ENCODE data around the gene ITGB1BP1.
"Not testable (repeated sequence)": the region's sequence is repeated elsewhere in the genome, so short reads cannot be mapped to it uniquely, and the experiment has no call there.

ITGB1BP1 gene

DNA sequence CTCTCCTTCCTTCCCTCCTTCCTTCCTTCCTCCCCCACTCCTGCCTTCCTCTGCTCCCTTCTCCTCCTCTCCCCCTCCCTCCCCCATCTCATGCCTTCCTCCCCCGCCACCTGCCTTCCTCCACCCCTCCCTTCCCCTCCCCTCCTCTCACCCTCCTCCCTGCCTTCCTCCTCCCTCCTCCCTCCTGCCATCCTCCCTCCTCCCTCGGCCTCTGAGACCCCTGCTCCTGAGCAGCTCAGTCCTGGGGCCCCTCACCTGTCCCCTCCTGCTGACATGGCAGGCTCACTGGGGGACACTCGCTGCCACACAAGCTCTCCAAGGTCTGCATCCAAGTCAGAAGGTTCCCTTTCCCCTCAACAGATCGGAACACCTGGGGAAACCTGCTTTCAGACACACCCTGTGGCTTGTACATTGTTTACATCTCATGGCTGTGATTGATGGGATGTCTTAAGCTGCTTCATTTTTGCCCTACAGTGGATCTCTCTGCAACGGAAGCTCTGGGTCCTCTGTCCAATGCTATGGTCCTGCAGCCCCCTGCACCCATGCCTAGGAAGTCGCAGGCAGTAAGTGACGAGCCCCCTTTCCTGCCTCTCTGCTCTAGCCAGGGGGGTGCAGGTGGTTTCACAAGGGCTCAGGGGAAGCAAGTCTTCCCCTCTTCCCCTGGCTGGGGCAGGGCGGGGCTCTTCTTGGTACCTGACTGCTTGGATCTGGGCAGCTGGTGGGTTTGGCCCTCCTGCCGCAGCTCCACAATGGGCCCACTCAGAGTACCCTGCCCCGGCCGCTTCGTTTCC, 22.9 kb downstream of the ITGB1BP1 start:
- peaks cover 16% of the 10 kb centered on the region for H3K36me3 ChIP-seq (ENCODE audit: insufficient read depth, low read length)
- WGBS, result 83% methylated on average over 12 of the region's 12 CpGs
- no peak overlapping the region for H3K27ac ChIP-seq (ENCODE audit: low read depth, low read length)
- H3K9ac ChIP-seq (ENCODE audit: low read depth, low read length), result no peak overlapping the region
- no peak overlapping the region for H3K4me3 ChIP-seq (ENCODE audit: low read length)
- no peaks in the 10 kb centered on the region for H3K27me3 ChIP-seq (ENCODE audit: insufficient read depth, low read length)
- H3K4me1 ChIP-seq (ENCODE audit: insufficient read depth, low read length), result 0 out of 2 replicates have a peak, but pooled peaks cover 4% of the 10 kb centered on the region
- no peaks in the 10 kb centered on the region for H3K9me3 ChIP-seq (ENCODE audit: insufficient read depth, low read depth, low read length)

DNA sequence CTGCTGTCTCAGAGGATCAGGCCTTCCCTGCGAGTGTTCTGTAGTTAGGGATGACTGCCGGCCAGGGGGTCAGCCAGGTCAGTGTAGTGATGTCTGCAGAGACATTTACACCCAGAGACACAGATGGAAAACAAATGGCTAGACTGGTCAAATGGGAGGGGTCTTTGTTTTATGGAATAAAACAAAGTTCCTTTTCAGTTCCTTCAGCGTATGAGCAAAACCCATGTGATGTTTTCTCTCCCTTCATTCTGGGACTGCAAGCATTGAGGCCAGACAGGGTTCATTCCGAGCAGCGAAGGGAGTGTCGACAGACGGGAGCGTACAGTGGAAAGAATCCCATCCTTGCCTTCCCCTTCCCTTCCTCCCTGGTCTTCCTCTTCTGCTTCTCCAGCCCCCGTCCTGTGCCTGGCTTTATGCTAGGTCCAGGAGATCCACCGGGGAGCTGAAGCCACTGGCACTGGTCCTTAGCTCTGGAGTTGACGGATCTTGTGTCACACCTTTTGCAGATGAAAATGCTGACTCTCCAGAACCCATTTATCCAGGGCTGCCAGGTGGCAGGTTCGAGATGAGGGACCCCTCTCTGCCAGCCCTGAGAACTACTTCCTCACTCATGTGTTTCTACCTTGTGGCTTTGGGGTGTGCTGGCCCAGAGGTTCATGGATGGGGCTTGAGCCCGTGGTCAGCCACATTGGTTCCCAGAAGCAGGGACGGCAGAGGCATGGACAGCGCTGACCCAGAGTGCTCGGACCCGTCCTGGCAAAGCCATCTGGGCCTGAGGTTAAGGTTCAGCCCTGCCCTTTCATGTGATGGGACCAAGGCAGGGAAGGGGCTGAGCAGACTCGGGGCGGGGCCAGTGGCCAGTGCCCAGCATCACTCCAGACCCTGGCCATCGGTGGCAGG, 24.2 kb downstream of the ITGB1BP1 start:
- H3K9ac ChIP-seq (ENCODE audit: low read depth, low read length), result no peak overlapping the region
- H3K36me3 ChIP-seq (ENCODE audit: insufficient read depth, low read length), result peaks cover 19% of the 10 kb centered on the region
- H3K9me3 ChIP-seq (ENCODE audit: insufficient read depth, low read depth, low read length), result no peaks in the 10 kb centered on the region
- WGBS, result 93% methylated on average over 20 of the region's 20 CpGs
- H3K4me1 ChIP-seq (ENCODE audit: insufficient read depth, low read length), result 0 out of 2 replicates have a peak, but pooled peaks cover 4% of the 10 kb centered on the region
- H3K27ac ChIP-seq (ENCODE audit: low read depth, low read length), result no peak overlapping the region
- no peaks in the 10 kb centered on the region for H3K27me3 ChIP-seq (ENCODE audit: insufficient read depth, low read length)
- no peak overlapping the region for H3K4me3 ChIP-seq (ENCODE audit: low read length)

DNA sequence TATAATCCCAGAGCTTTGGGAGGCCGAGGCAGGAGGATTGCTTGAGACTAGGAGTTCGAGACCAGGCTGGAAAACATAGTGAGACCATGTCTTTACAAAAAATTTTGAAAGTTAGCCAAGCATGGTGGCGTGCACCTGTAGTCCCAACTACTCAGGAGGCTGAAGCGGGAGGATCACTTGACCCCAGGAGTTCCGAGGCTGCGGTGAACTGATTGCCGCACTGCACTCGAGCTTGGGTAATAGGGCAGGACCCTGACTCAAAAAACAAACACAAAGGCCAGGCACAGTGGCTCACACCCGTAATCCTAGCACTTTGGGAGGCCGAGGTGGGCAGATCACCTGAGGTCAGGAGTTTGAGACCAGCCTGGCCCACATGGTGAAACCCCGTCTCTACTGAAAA, 25.1 kb downstream of the ITGB1BP1 start:
- 96% methylated on average over 11 of the region's 11 CpGs for WGBS

GRCh38 chr2:9397201-9397600, 26.1 kb downstream of the ITGB1BP1 start:
- H3K4me1 ChIP-seq (ENCODE audit: insufficient read depth, low read length), result peaks cover 19% of the 10 kb centered on the region; the same call in 1 of the 2 replicates
- peaks cover 10% of the 10 kb centered on the region; the same call in 1 of the 2 replicates for H3K36me3 ChIP-seq (ENCODE audit: insufficient read depth, low read length)
- no peaks in the 10 kb centered on the region for H3K27me3 ChIP-seq (ENCODE audit: insufficient read depth, low read length)
- H3K9ac ChIP-seq (ENCODE audit: low read depth, low read length), result no peak overlapping the region
- H3K4me3 ChIP-seq (ENCODE audit: low read length), result no peak overlapping the region
- 94% methylated on average over 14 of the region's 14 CpGs for WGBS
- H3K9me3 ChIP-seq (ENCODE audit: insufficient read depth, low read depth, low read length), result no peaks in the 10 kb centered on the region
- H3K27ac ChIP-seq (ENCODE audit: low read depth, low read length), result no peak overlapping the region

More for the DNA sequence above, 25.1 kb downstream of the ITGB1BP1 start:
- not testable (repeated sequence) for H3K4me3 ChIP-seq (ENCODE audit: low read length); H3K4me1 ChIP-seq (ENCODE audit: insufficient read depth, low read length); H3K27me3 ChIP-seq (ENCODE audit: insufficient read depth, low read length); H3K9me3 ChIP-seq (ENCODE audit: insufficient read depth, low read depth, low read length); H3K9ac ChIP-seq (ENCODE audit: low read depth, low read length); H3K27ac ChIP-seq (ENCODE audit: low read depth, low read length)
- peaks cover 17% of the 10 kb centered on the region for H3K36me3 ChIP-seq (ENCODE audit: insufficient read depth, low read length)

GRCh38 chr2:9394816-9395215, 28.5 kb downstream of the ITGB1BP1 start:
- WGBS, result 96% methylated on average over 15 of the region's 15 CpGs
- H3K9me3 ChIP-seq (ENCODE audit: insufficient read depth, low read depth, low read length), result no peaks in the 10 kb centered on the region
- no peak overlapping the region for H3K9ac ChIP-seq (ENCODE audit: low read depth, low read length)
- peaks cover 11% of the 10 kb centered on the region; the same call in 1 of the 2 replicates for H3K36me3 ChIP-seq (ENCODE audit: insufficient read depth, low read length)
- H3K27me3 ChIP-seq (ENCODE audit: insufficient read depth, low read length), result no peaks in the 10 kb centered on the region
- no peak overlapping the region for H3K27ac ChIP-seq (ENCODE audit: low read depth, low read length)
- no peak overlapping the region for H3K4me3 ChIP-seq (ENCODE audit: low read length)
- H3K4me1 ChIP-seq (ENCODE audit: insufficient read depth, low read length), result peaks cover 15% of the 10 kb centered on the region; the same call in 1 of the 2 replicates

DNA sequence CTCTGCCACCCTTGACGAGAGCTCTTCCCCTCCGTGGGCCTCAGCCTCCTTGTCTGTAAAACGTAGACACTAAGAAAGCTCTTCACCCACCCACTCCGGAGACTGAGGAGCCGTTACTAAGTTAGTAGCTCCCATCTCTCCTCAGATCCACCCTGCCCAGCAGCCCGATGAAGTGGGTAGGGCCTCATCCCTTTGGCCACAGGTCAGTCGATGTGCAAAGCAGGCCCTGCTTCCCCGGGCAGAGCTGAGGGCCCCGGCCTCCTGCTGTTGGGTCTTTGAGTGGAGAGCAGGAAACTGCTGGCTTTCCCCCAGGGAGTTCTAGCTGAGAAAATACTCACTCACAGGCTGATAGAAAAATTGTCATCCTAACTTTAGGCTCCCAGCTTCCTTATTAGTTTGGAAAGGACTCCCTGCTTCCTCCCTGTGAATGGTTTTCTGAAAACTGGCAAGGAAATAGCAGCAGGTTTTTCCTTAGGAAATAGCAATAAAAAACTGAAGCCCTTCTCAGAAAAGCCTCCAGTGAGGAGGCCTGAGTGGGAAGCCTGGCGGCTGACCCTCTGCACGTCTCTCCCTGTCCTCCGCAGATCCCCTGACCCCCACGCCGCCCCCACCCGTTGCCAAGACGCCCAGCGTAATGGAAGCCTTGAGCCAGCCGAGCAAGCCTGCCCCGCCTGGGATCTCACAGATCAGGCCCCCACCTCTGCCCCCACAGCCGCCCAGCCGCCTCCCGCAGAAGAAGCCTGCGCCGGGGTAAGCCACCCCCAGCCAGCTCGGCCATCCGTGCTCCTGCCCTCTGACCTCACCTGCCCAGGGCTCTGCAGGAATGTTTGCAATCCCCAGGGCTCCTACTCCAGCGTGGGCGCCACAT, 30.2 kb downstream of the ITGB1BP1 start:
- Histone ChIP-seq H3K36me3 (ENCODE audit: insufficient read depth, low read length) (peaks cover 18% of the 10 kb centered on the region; the same call in 1 of the 2 replicates), H3K9ac (ENCODE audit: low read depth, low read length) (no peak overlapping the region), H3K27ac (ENCODE audit: low read depth, low read length) (peak overlapping the region; percentile 39; the same call in 1 of the 2 replicates), H3K4me3 (ENCODE audit: low read length) (no peak overlapping the region), H3K27me3 (ENCODE audit: insufficient read depth, low read length) (no peaks in the 10 kb centered on the region), H3K9me3 (ENCODE audit: insufficient read depth, low read depth, low read length) (no peaks in the 10 kb centered on the region), H3K4me1 (ENCODE audit: insufficient read depth, low read length) (peaks cover 15% of the 10 kb centered on the region; the same call in 1 of the 2 replicates)
- WGBS, result 54% methylated on average over 28 of the region's 28 CpGs

GRCh38 chr2:9391961-9392720, 31.2 kb downstream of the ITGB1BP1 start:
- Histone ChIP-seq H3K27ac (ENCODE audit: low read depth, low read length) (no peak overlapping the region), H3K9ac (ENCODE audit: low read depth, low read length) (no peak overlapping the region), H3K4me1 (ENCODE audit: insufficient read depth, low read length) (peaks cover 15% of the 10 kb centered on the region; the same call in 1 of the 2 replicates), H3K4me3 (ENCODE audit: low read length) (no peak overlapping the region), H3K27me3 (ENCODE audit: insufficient read depth, low read length) (no peaks in the 10 kb centered on the region), H3K36me3 (ENCODE audit: insufficient read depth, low read length) (peaks cover 19% of the 10 kb centered on the region; the same call in 1 of the 2 replicates), H3K9me3 (ENCODE audit: insufficient read depth, low read depth, low read length) (no peaks in the 10 kb centered on the region)
- WGBS, result 93% methylated on average over 13 of the region's 13 CpGs

GRCh38 chr2:9390991-9391390, 32.3 kb downstream of the ITGB1BP1 start:
- no peaks in the 10 kb centered on the region for H3K9me3 ChIP-seq (ENCODE audit: insufficient read depth, low read depth, low read length)
- no peak overlapping the region for H3K9ac ChIP-seq (ENCODE audit: low read depth, low read length)
- no peaks in the 10 kb centered on the region for H3K27me3 ChIP-seq (ENCODE audit: insufficient read depth, low read length)
- H3K4me3 ChIP-seq (ENCODE audit: low read length), result no peak overlapping the region
- H3K36me3 ChIP-seq (ENCODE audit: insufficient read depth, low read length), result peaks cover 23% of the 10 kb centered on the region; the same call in 1 of the 2 replicates
- H3K27ac ChIP-seq (ENCODE audit: low read depth, low read length), result no peak overlapping the region
- 95% methylated on average over 19 of the region's 19 CpGs for WGBS
- peaks cover 15% of the 10 kb centered on the region; the same call in 1 of the 2 replicates for H3K4me1 ChIP-seq (ENCODE audit: insufficient read depth, low read length)

DNA sequence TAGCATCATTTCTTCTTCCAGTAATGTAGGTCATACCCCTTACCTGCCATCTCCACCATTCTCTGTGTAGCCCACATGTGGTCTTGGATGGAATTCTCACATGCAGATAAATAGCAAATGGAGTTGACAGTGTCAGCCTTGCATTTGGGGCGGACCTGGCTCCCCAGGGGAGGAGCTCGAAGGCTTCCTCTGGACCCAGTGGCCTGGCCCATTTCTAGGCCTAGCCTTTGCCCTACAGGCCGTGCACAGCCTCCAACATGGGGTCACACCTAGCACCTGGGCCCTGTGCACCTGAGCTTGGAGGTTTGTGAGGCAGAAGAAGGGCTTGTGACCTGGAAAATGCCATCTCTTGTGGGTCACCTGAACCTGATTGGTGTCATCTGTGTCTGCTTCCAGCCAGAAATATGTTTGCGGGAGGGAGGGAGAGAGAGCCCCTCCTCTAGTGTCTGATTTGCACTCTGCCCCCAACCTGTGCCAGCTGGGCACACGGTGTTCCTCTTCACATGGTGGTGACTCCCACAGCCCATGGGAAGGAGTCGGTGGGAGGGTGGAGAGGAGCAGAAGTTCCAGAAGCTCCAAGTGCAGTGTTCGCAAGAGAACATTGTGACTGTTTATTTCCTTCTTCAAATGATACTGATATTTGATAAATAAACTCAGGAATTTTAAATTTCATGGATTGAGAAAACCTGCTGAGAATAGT, 33.0 kb downstream of the ITGB1BP1 start:
- H3K27me3 ChIP-seq (ENCODE audit: insufficient read depth, low read length), result no peaks in the 10 kb centered on the region
- H3K27ac ChIP-seq (ENCODE audit: low read depth, low read length), result no peak overlapping the region
- peaks cover 15% of the 10 kb centered on the region; the same call in 1 of the 2 replicates for H3K4me1 ChIP-seq (ENCODE audit: insufficient read depth, low read length)
- H3K36me3 ChIP-seq (ENCODE audit: insufficient read depth, low read length), result peaks cover 27% of the 10 kb centered on the region; the same call in 1 of the 2 replicates
- H3K9ac ChIP-seq (ENCODE audit: low read depth, low read length), result no peak overlapping the region
- WGBS, result 92% methylated on average over 6 of the region's 7 CpGs
- no peak overlapping the region for H3K4me3 ChIP-seq (ENCODE audit: low read length)
- no peaks in the 10 kb centered on the region for H3K9me3 ChIP-seq (ENCODE audit: insufficient read depth, low read depth, low read length)
